GM13977 (cell line): Measurements from ENCODE around the gene TBC1D10B.

ENCODE experiments used
- DNase-seq: peaks from one replicate; pipeline ENCODE4 v3.0.0; 2012; ENCODE audit warnings: low spot score
- CTCF ChIP-seq: IDR thresholded peaks from 2 replicates; pipeline ENCODE4 v1.5.1; 2012; ENCODE audit warnings: mild to moderate bottlenecking, control low read depth; ENCODE audit not compliant: insufficient read depth; ENCODE audit errors: extremely low read depth, missing control alignments
- in situ Hi-C: fragments of 300-500 bp; cut with MboI; formaldehyde crosslinking; loops from one replicate; pipeline ENCODE4 v1.12.0; 2022; ENCODE audit warnings: low sequenced_read_pairs, low pct_unique_long_range_greater_than_20kb, mixed read lengths, inconsistent platforms; ENCODE audit not compliant: unreplicated experiment

TBC1D10B gene

GRCh38 chr16:30357085-30357714 is 13.1 kb downstream of the TBC1D10B start:
- no peak for TF ChIP-seq CTCF
- no peak for DNase-seq
- in situ Hi-C loops: no loop called here

GRCh38 chr16:30356401-30357084 is 13.8 kb downstream of the TBC1D10B start:
- in situ Hi-C loops: no loop called here
- no peak for DNase-seq

GRCh38 chr16:30355954-30356308 is 14.4 kb downstream of the TBC1D10B start:
- no peak for TF ChIP-seq CTCF
- no peak for DNase-seq
- in situ Hi-C loops: no loop called here

More at GRCh38 chr16:30356401-30357084, 13.8 kb downstream of the TBC1D10B start:
- no peak for TF ChIP-seq CTCF

- in situ Hi-C loops: no loop called here
- TF ChIP-seq CTCF: no peak
These were observed 14.9 kb downstream of the TBC1D10B start, which contains the start of gene CD2BP2 for GRCh38 chr16:30355144-30355953. CD2BP2 (minus strand) TSS chr16:30355308; CDS start chr16:30354681, 627 bp downstream.

GRCh38 chr16:30354423-30355143 is 15.7 kb downstream of the TBC1D10B start:
- no peak for TF ChIP-seq CTCF
- DNase-seq: no peak

More at GRCh38 chr16:30355144-30355953, 14.9 kb downstream of the TBC1D10B start, which contains the start of gene CD2BP2:
- DNase-seq: peak; percentile 89

GRCh38 chr16:30353438-30354129 is 16.7 kb downstream of the TBC1D10B start:
- DNase-seq: no peak
- TF ChIP-seq CTCF: no peak
- in situ Hi-C loops: no loop called here

More at GRCh38 chr16:30354423-30355143, 15.7 kb downstream of the TBC1D10B start:
- in situ Hi-C loops: no loop called here
